Hippocampal formation (tissue), 2 donors: ENCODE measurements around the gene CNNM4.
A peak's percentile ranks its signal among the peaks of the same experiment; 100 is the strongest.
"Not testable (repeated sequence)": the region's sequence is repeated elsewhere in the genome, so short reads cannot be mapped to it uniquely, and the experiment has no call there.

Experiments used
- DNase-seq, 2 donors: peaks; one replicate each; lab custom pipeline; 2025; lab: John Stamatoyannopoulos, UW

The CNNM4 gene

DNA sequence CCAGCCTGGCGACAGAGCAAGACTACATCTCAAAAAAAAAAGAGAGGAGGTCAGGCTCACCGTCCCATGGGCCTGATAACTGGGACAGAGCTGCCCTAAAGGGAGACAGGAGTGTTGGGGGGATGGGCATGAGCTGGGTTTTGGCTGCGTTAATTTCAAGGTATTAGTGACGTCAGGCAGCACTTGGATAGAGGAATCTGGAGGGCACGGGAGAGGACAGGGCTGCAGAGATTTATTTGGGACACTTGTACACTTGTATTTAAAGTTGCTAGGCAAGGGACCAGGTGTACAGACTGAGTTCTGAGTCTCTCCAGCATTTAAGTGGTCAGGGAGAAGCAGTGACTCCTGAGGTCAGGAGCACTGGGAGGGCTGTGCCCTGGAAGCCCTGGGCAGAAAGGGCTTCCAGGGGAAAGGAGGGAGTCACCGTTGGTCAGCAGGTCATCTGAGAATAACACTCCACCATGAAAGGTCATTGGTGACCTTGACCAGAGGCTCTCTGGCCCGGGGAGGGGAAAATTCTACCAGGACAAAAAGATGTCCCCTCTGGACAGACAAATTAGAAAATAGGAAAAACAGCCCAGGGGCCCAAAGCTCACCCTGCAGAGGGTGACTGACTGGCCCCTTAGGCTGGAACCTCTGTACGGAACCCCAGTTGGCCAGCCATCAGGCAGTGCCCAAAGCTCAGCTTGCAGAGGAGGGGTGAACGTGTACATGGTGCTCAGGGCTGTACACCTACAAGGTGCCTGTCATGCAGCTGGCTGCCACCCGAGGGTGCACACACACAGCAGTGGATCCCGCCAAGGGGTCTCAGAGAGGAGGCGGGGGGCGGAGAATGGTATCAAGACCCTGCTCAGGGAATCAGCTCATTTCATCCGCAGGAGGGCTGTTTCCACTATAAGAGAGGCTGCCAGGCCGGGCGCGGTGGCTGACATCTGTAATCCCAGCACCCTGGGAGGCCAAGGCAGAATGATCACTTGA, 32.4 kb downstream of the CNNM4 start:
- no peak for DNase-seq

DNA sequence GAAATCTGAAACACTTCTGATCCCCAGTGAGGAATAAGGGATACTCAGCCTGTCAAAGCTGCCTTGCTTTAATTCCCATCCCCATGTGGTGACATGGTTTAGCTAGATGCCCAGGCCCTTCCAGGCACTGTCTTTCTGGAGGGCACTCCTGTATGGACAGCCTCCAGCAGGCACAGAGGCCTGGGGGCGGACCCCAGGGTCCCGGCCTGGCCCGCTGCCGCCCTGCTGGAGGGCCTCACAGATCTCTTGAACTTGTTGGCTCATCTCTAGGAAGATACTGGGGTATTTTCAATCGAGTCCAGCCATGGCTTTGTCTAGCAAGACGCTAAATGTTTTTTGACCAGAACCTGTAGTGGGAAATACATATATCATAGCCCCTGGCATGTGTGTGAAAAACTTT, 34.4 kb downstream of the CNNM4 start:
- DNase-seq: no peak

DNA sequence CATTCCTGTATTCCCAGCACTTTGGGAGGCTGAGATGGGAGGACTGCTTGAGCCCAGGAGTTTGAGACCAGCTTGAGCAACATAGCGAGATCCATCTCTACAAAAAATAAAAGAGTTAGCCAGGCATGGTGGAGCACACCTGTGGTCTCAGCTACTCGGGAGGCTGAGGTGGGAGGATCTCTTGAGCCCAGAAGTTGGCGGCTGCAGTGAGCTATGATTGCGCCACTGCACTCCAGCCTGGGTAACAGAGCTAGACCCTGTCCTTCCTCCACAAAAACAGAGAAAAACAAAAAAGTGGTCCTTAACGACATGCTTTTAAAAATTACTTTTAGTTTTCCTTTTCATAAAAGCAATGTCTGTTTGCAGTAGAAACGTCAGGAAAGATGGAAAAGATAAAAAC, 35.8 kb downstream of the CNNM4 start:
- not testable (repeated sequence) for DNase-seq

GRCh38 chr2:96797066-96797625, 36.4 kb downstream of the CNNM4 start:
- no peak for DNase-seq

DNA sequence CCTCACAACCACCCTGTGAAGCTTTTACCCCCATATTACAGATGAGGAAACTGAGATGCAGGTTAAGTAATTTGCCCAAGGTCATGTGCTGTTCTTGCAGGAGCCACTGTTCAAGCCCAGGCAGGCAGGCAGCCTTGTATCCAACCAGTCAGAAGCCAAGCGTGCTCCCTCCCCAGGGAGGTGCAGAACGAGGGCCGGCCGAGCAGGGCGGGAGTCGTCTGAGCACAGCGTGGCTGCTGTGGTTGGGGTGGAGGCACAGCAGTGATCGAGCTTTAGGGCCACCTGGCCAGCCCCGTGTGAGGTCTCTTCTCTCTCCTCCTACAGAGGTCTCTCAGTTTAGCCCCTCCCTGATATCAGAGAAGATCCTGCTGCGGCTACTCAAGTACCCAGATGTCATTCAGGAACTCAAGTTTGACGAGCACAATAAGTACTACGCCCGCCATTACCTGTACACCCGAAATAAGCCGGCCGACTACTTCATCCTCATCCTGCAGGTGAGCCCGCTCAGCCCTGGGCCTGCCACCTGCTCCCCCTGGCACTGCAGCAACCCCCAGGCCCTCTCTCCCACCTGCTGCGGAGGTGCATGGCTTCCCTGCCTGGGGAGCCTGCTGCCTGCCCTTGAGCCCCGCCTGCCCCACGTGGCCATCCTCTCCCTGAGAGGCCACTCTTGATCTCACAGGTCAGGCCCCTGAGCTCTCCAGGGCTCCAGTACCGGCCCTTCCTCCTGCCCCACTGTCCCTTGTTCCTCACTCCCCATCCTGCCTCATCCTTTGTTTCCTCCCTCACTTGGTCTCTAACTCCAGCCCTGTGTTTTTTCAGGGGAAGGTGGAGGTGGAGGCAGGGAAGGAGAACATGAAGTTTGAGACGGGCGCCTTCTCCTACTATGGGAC, 38.3 kb downstream of the CNNM4 start:
- no peak for DNase-seq

DNA sequence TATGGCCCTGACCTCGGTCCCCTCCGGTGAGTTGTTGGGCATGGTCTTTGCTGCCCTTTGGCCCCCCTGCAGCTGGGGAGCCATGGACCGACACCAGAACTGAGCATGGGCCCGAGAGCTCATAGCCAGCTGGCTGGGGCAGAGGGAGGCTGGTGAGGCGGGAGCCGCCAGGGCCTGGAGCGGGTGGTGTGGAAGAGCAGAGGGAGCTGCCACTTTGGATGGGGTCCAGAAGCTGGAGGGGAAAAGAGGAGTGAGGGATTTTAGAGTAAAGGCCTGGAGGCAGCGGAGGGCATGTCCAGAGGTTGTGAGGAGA, 38.9 kb downstream of the CNNM4 start:
- no peak for DNase-seq

DNA sequence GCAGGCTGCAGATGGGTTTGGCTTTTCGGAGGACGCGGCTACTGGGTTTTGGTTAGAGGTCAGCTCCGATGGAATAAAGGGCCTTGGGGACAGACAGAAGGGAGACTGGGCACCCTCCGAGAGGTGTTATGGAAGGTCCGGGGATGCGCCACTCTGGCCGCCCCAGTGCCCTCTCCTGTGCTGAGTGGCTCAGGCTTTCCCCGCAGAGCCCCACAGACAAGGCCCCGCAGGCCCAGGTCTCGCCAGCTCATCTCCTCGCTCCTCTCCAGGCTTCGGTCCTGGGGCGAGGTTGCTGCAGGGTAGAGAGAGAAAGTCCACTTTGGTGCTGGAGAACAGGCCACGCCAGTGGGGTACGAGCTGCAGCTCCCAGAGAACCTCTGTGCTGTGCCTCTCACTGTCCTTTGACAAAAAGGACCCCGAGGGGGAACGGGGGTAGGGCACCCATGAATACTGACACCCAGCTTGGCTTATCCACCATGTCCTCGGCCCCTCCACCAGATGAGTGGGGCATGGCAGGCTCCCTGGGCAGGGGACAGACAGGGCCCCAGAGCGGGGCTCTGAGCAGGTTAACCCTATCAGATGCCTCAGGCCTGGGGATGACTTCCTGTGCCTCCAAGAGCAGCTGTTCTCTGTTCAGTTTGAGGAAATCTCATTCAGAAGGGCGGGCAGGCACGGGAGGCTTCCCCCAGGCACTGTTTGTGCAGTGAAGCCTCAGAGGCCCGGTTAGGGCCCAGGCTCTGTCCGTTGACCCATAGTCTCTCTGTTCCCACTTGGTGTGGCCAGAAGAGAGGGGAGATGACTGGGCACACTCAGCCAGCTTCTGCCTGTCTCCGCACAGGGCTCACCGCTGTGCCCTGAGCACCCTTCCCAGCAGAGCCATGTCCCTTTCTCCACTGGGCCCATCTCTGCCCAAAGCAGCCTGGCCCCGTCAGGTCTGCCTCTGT, 39.6 kb downstream of the CNNM4 start:
- DNase-seq: no peak

DNA sequence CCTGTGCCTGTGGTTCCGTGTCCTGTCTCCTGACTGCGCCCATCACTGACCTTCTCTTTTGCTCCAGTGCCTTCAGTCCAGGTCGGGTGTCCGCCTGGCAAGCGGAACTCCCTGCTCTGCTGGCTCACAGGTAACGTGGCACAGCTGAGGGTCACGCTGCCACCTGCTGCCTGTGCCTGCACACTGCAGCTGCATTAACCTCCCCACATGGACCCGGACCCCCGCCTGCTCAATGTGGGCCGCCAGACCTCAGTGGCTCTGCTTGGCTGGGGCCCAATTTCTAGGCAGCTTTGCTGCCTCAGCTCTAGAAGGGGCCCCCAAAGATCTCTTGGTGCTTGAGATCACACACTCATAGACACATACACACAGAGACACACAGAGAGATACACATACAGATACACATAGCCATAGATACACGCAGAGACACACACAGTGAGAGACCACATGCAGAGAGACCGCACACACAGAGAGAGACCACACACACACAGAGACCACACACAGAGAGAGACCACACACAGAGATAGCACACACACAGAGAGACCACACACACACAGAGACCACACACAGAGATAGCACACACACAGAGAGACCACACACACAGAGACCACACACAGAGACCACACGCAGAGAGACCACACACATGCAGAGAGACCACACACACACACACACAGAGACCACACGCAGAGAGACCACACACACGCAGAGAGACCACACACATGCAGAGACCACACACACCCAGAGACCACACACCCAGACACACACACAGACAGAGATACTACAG, 40.5 kb downstream of the CNNM4 start:
- DNase-seq: peak in 1 of 2 donors; percentile 39

GRCh38 chr2:96801786-96802595, 41.3 kb downstream of the CNNM4 start:
- DNase-seq: no peak

DNA sequence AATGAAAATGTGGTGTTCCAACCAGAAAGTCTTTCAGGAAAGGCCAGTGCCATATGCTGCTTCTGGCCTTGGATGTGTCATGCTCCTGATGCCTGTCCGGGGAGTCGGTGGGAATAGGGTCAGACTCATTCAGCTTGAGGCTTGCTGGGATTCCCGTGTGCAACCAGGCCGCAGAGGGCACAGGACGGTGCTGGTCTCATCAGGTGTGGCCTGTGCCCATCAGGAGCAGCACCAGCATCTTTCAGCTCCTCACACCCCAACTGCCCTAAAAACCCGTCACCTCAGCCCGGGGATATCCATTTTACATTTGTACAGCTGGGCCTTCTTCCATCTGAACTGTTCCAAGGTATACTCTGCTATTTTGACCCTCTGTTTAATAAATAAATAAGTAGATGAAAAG, 42.0 kb downstream of the CNNM4 start:
- no peak for DNase-seq

- no peak for DNase-seq
Measured at GRCh38 chr2:96804986-96805385, 44.3 kb downstream of the CNNM4 start.

- DNase-seq: not testable (repeated sequence)
Measured at GRCh38 chr2:96805946-96806345, 45.2 kb downstream of the CNNM4 start.

DNA sequence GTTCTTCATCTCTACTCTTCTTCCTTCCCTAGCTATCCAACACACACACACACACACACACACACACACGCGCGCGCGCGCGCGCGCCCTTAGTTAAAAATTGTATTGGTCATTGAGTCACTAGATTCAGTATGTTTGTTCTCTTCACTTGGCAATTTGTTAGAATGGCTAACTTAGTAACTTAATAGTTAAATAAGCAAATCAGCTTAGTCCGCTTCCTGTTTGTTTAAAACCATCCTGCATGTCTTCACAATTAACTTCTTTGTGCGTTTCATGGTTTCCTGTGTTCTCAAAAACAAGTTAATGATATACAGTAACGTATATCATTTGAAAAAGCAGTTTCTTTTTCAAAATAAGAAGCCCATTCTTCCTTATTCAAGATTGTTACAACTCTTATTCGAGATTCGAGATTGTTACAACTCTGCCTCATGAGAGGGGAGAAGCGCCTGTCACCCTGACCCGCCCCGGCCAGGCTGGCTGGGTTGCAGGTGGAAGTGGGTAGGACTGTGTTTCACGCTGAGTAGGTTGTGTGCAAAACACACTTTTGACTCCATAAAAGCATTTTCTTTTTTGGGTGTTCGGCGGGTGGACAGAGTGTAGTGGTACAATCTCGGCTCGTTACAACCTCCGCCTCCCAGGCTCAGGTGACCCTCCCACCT, 45.9 kb downstream of the CNNM4 start:
- no peak for DNase-seq

GRCh38 chr2:96807127-96807471, 46.4 kb downstream of the CNNM4 start:
- no peak for DNase-seq

DNA sequence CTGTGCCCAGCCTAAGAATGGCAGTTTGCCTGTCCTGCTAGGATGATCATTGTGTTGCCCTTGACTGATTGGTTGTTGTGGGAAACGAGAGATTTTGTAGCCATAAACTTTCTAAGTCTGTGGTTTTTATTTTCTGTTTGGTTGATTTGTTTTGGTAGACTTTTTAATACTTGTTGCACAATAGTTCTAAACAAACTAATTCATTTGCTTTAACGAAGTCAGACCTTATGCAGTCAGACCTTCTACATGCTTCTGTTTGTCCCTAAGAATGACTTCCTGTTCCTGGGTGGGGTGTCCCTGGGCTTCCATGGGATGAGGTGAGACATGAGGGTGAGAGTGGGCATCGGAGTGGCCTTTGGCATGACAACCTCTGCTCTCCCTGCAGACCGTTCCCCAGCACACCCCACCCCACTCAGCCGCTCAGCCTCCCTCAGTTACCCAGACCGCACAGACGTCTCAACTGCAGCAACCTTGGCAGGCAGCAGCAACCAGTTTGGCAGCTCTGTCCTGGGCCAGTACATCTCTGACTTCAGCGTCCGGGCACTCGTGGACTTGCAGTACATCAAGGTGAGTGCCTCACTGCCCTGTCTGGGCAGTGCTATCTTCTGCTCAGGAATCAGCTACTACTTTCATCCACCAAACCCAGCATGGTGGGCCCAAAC, 47.6 kb downstream of the CNNM4 start:
- no peak for DNase-seq

DNA sequence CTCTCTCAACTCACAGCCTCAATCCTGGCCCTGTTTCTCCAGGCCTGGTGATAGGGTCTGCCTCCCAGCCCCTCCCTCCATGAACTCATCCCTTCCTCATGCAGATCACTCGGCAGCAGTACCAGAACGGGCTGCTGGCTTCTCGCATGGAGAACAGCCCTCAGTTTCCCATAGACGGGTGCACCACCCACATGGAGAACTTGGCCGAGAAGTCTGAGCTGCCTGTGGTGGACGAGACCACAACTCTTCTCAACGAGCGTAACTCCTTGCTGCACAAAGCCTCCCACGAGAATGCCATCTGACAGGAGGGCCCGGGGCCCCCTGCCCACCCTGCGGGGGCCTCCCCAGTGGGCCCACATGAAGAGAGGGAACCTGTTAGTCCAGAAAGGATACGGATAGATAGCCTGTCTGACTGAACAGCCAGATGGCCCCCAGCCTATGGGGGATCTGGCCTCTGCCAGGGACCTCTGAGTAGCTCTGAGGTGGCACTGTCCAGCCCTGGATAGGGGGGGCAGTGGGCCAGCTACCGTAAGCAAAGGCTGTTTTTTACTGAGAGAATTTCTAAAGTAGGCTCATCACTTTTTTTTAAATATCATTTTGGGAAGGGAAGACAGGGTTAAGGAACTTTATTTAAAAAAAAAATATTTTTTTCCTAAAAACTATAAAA, 48.6 kb downstream of the CNNM4 start:
- no peak for DNase-seq

DNA sequence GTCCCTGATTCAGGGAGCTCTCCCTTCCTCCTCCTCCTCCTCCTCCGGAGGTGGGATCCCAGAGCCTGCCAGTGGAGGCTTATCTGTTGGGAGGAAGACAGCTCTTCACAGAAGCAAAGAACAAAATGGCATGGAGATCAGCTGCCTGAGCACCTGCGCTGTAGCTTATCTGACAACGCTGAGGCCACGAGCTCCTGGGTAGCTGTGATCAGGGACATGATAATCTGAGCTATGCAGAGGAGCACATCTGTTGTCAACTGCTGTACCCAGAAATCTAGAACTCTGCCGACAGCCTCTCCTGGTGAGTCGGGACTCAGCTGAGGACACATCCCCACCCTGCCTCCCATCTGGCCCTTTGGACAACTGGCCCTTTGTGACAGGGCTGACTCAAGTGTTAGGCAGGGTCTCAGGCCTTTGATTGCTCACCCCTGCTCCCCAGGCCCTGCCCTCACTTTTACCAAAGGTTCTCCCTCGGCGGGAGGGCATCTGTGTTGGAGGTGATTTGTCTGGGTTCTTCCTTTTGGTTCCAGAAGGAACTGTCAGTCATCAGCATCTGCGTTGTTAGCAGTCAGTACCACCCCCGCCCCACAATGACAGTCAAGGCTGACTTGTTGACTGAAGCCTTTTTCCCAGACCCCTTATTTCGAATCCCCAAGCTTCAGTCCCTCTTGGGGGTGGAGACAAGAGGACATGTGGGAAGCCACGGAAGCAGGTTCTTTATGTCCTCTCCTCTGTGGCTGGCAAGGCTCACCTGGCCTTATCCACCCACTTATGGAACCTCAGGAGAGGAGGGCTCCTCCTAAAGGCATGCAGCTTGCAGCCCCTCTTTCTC, 49.5 kb downstream of the CNNM4 start:
- no peak for DNase-seq
